K562 (cell line): ENCODE data around the gene TCEAL8. TPM values are rescaled to one million over a fixed set of nuclear protein-coding genes. Genes with fewer than 3 reads are reported as not detected.

Experiments
- ATAC-seq: fragments of 200-7000 bp; cut with Tn5 transposase; 3 replicates; pipeline ENCODE4 v1.9.1; 2020; ENCODE audit warnings: moderate library complexity
- BruUV-seq: library from RNA; stranded (reverse); fragments of 400-500 nt; replicated peaks from 2 replicates; lab custom pipeline; 2021; lab: Mats Ljungman, UMichigan
- CTCF ChIA-PET: fragments of 300-600 bp; formaldehyde crosslinking; extraction: SDS; loops from one replicate; lab custom pipeline; 2021; ENCODE audit warnings: low intra/inter-chr PET ratio; lab: Yijun Ruan, JAX
- POLR2A ChIA-PET: fragments of 300-600, 350-650 bp; sonication (Branson Sonifier 250); formaldehyde crosslinking; extraction: SDS; loops from one replicate; lab custom pipeline; 2021; ENCODE audit warnings: antibody characterized with exemption, inconsistent platforms; lab: Yijun Ruan, JAX
- DNase-seq, 4 experiments: peaks; one replicate each; pipeline versions ENCODE4 v3.0.0 to v3.0.0-alpha.2; 2011 to 2018; ENCODE audit warnings: low spot score in 3 of 4, mixed read lengths in 3 of 4; ENCODE audit errors: extremely low read depth in 1 of 4
- FAIRE-seq: peaks from 2 replicates; lab custom pipeline; 2011; peaks lifted over from hg19 to GRCh38; lab: Jason Lieb, UNC
- H2AFZ ChIP-seq: 2 replicates; pipeline ENCODE4 v1.6.0; 2011; ENCODE audit warnings: low read depth, low read length, control low read depth, inconsistent platforms
- H3K27ac ChIP-seq: fragments of 200-600 bp; 3 replicates; pipeline ENCODE4 v1.8.0; 2011; ENCODE audit warnings: low read depth, mild to moderate bottlenecking, control low read depth, inconsistent platforms, low read length, moderate library complexity, mixed read lengths; ENCODE audit errors: extremely low read depth
- H3K27me3 ChIP-seq, 2 experiments: fragments of 300-600 bp in 1 of 2; 2 replicates in 1 of 2; 3 replicates in 1 of 2; pipeline versions ENCODE4 v1.6.0 to v1.8.0; 2011; ENCODE audit warnings: inconsistent platforms in 2 of 2, low read length in 2 of 2, mild to moderate bottlenecking in 1 of 2, mixed read lengths in 1 of 2, moderate library complexity in 1 of 2; ENCODE audit not compliant: control insufficient read depth in 2 of 2, insufficient read depth in 2 of 2
- H3K36me3 ChIP-seq: fragments of 300-600 bp; 3 replicates; pipeline ENCODE4 v1.8.0; 2011; ENCODE audit warnings: mild to moderate bottlenecking, low read length, inconsistent platforms; ENCODE audit not compliant: control insufficient read depth, insufficient read depth
- H3K4me1 ChIP-seq, 2 experiments: fragments of 200-600 bp in 1 of 2; replicated peaks in 1 of 2; 2 replicates in 1 of 2; 3 replicates in 1 of 2; pipeline versions ENCODE4 v1.5.1 to v1.8.0; 2011; ENCODE audit warnings: inconsistent platforms in 2 of 2, low read length in 2 of 2, mild to moderate bottlenecking in 1 of 2, mixed read lengths in 1 of 2, moderate library complexity in 1 of 2; ENCODE audit not compliant: control insufficient read depth in 2 of 2, insufficient read depth in 2 of 2
- H3K4me2 ChIP-seq: 2 replicates; pipeline ENCODE4 v1.6.1; 2011; ENCODE audit warnings: low read length, control low read depth, inconsistent platforms, mixed read lengths; ENCODE audit not compliant: insufficient read depth
- H3K4me3 ChIP-seq: fragments of 200-600 bp; sonication (generic), shearing (Covaris generic); 2 replicates; pipeline ENCODE4 v1.5.1; 2016; ENCODE audit warnings: control low read depth, inconsistent platforms
- H3K79me2 ChIP-seq: fragments of 200-600 bp; 3 replicates; pipeline ENCODE4 v1.8.0; 2011; ENCODE audit warnings: low read length, inconsistent platforms; ENCODE audit not compliant: control insufficient read depth, insufficient read depth
- H3K9ac ChIP-seq, 2 experiments: 2 replicates each; pipeline versions ENCODE4 v1.6.0 to v1.6.1; 2011; ENCODE audit warnings: low read depth in 2 of 2, low read length in 2 of 2, control low read depth in 1 of 2, inconsistent platforms in 1 of 2, mild to moderate bottlenecking in 1 of 2, mixed read lengths in 1 of 2; ENCODE audit not compliant: insufficient read depth in 1 of 2
- H3K9me1 ChIP-seq: one replicate; pipeline ENCODE4 v1.6.0; 2011; ENCODE audit warnings: inconsistent platforms, mild to moderate bottlenecking, low read length, moderate library complexity; ENCODE audit not compliant: control insufficient read depth, insufficient read depth
- H3K9me3 ChIP-seq: replicated peaks from 2 replicates; pipeline ENCODE4 v1.5.1; 2011; ENCODE audit warnings: low read depth, low read length, inconsistent platforms; ENCODE audit not compliant: control insufficient read depth, insufficient read depth
- H4K20me1 ChIP-seq: replicated peaks from 2 replicates; pipeline ENCODE4 v1.6.1; 2011; ENCODE audit warnings: low read length, inconsistent platforms, mixed read lengths; ENCODE audit not compliant: control insufficient read depth, insufficient read depth
- BRF1 ChIP-seq: IDR thresholded peaks from 3 replicates; pipeline ENCODE4 v1.6.1; 2011; ENCODE audit warnings: borderline replicate concordance, mild to moderate bottlenecking; ENCODE audit not compliant: insufficient read length; ENCODE audit errors: extremely low read depth
- CHD1 ChIP-seq: fragments of 200-600 bp; sonication (generic); IDR thresholded peaks from one replicate; pipeline ENCODE4 v1.6.1; 2012; ENCODE audit warnings: mild to moderate bottlenecking, moderate library complexity, low read length, inconsistent platforms
- IRF2 ChIP-seq: sonication (generic); formaldehyde crosslinking; IDR thresholded peaks from 2 replicates; pipeline ENCODE4 v1.8.1; 2022; ENCODE audit warnings: mild to moderate bottlenecking, missing genetic modification reagents
- KDM5B ChIP-seq: fragments of 200-600 bp; sonication (generic); IDR thresholded peaks from 2 replicates; pipeline ENCODE4 v1.6.1; 2012; ENCODE audit warnings: low read depth, mild to moderate bottlenecking, moderate library complexity, low read length, control low read depth, inconsistent platforms; ENCODE audit not compliant: insufficient replicate concordance
- MCM7 ChIP-seq, 2 experiments: fragments of 450-650 bp; IDR thresholded peaks; 2 replicates each; pipeline ENCODE4 v1.6.1; 2016 to 2018
- NR2C1 ChIP-seq, 2 experiments: fragments of 450-650 bp; IDR thresholded peaks; 2 replicates each; pipeline ENCODE4 v1.6.1; 2017; ENCODE audit warnings: mild to moderate bottlenecking in 2 of 2, antibody characterized with exemption in 1 of 2, inconsistent platforms in 1 of 2, missing compliant biosample characterization in 1 of 2, missing genetic modification characterization in 1 of 2
- RAD21 ChIP-seq, 2 experiments: fragments of 250-450 bp in 1 of 2; fragments of 450-650 bp in 1 of 2; sonication (Bioruptor Pico) in 1 of 2; formaldehyde crosslinking in 1 of 2; IDR thresholded peaks in 1 of 2; conservative IDR thresholded peaks in 1 of 2; 2 replicates each; pipeline versions ENCODE4 v1.4.0 to v1.8.0; 2020 to 2022; ENCODE audit warnings: mild to moderate bottlenecking in 2 of 2, moderate library complexity in 1 of 2
- RFX1 ChIP-seq: fragments of 450-650 bp; IDR thresholded peaks from 2 replicates; pipeline ENCODE4 v1.6.1; 2016; ENCODE audit warnings: mild to moderate bottlenecking, moderate library complexity
- SRSF1 ChIP-seq: fragments of 200-400 bp; formaldehyde crosslinking; IDR thresholded peaks from 2 replicates; pipeline ENCODE4 v1.6.1; 2017; ENCODE audit warnings: mild to moderate bottlenecking, low read depth, low read length, moderate library complexity
- ZNF217 ChIP-seq: sonication (generic); formaldehyde crosslinking; IDR thresholded peaks from 2 replicates; pipeline ENCODE4 v1.8.0; 2022; ENCODE audit warnings: mild to moderate bottlenecking, missing genetic modification reagents
- ZNF444 ChIP-seq: fragments of 250-450 bp; sonication (Bioruptor Pico); IDR thresholded peaks from 2 replicates; pipeline ENCODE4 v1.4.0; 2020; ENCODE audit warnings: mild to moderate bottlenecking, moderate library complexity
- ZNF589 ChIP-seq: fragments of 200-800 bp; sonication (Bioruptor generic); IDR thresholded peaks from 2 replicates; pipeline ENCODE4 v1.6.1; 2016; ENCODE audit warnings: low read depth, missing genetic modification characterization, missing compliant biosample characterization
- ZNF75A ChIP-seq: fragments of 450-650 bp; formaldehyde crosslinking; IDR thresholded peaks from 2 replicates; pipeline ENCODE4 v1.4.0; 2020; ENCODE audit warnings: mild to moderate bottlenecking
- WGBS: fragments of 100-300 bp; shearing (Covaris generic); methylation state at CpG from one replicate; pipeline ENCODE4 v1.1.6; 2016; ENCODE audit warnings: low coverage, mixed read lengths; ENCODE audit not compliant: insufficient coverage; ENCODE audit errors: missing lambda C conversion rate; 5-methylcytosine and 5-hydroxymethylcytosine counted together
- in situ Hi-C: fragments of 300-500 bp; cut with MboI; formaldehyde crosslinking; loops from 4 replicates; pipeline ENCODE4 v1.15.0; 2018; ENCODE audit warnings: inconsistent platforms, mixed read lengths
- intact Hi-C: fragments of 100-400 bp; cut with micrococcal nuclease; formaldehyde crosslinking; loops from 2 replicates; pipeline ENCODE4 v1.14.2; 2022
- polyA plus RNA-seq, 8 experiments: library from polyadenylated mRNA; depleted of rRNA in 4 of 8; stranded (reverse) in 5 of 8; unstranded in 3 of 8; fragments of >200 nt; fragmentation: Nextera tagmentation in 2 of 8; fragmentation: Illumina TruSeq in 1 of 8; extraction: Ambion mirVana in 2 of 8; extraction: Trizol in 1 of 8; gene quantifications; 2 replicates each; pipeline versions ENCODE4 v1.2.1 to v1.2.3, GENCODE V29; 2011 to 2014; ENCODE audit warnings: inconsistent platforms in 1 of 8, missing spikeins in 1 of 8
- total RNA-seq, 7 experiments: library from RNA; depleted of rRNA in 6 of 7; stranded (reverse); fragments of >200 nt in 6 of 7; fragmentation: Illumina TruSeq in 2 of 7; extraction: Trizol in 2 of 7; gene quantifications; 2 replicates each; pipeline versions ENCODE4 v1.2.1 to v1.2.3, GENCODE V29; 2011 to 2021; ENCODE audit warnings: low replicate concordance in 1 of 7
- TF ChIP-seq, protein P1 (sequence below): fragments of 450-650 bp; IDR thresholded peaks from 2 replicates; pipeline ENCODE4 v1.6.1; 2018; ENCODE audit warnings: mild to moderate bottlenecking, low read depth; ENCODE audit not compliant: partially characterized antibody
- TF ChIP-seq, protein P2 (sequence below): fragments of 250-450 bp; sonication (Bioruptor Pico); IDR thresholded peaks from 2 replicates; pipeline ENCODE4 v1.8.0; 2021; ENCODE audit warnings: mild to moderate bottlenecking, moderate library complexity
- TF ChIP-seq, protein P3 (sequence below): sonication (generic); formaldehyde crosslinking; IDR thresholded peaks from 2 replicates; pipeline ENCODE4 v1.4.0; 2020; ENCODE audit warnings: mild to moderate bottlenecking, missing genetic modification reagents

Gene TCEAL8
- total and polyA plus RNA-seq, 9 of the 15 experiments (the other 6 are each of a cell fraction or from before 2014, with no cell fraction given): 49.0 to 178 (median 101) TPM

DNA sequence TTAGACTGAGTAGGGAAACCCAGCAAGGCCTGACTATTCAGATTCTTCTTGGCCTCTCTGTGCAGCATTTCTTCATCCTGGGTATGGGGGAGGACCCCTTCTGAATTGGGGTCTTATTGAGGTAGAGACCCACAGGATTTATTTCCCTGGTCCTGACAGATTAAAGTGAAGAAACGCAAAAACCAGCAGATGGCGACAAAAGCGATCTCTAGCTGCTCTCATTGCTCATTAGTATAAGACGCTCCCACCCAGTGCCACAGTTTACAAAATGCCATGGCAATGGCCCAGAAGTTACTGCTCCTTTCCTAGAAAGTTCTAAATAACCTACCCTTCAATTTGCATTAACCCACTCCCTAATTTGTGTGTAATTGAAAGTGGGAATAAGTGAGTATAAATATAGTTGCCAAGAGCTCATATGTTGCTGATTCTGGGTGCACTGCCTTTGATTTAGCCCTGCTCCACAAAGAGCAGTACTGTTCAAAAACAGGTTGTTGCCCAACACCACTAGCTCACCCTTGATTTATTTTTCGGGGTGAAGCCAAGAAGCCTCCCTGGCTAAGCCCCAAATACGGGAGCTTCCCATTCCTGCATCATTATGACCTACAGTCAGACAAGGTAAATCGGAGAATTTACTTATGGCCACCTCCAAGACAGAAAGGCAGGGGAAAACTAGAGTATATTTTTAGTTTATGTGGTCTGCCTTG, 43.8 kb downstream of the TCEAL8 start:
- Histone ChIP-seq H3K27me3 (no peaks in the 10 kb centered on the region), H3K4me2 (peak overlapping the region; percentile 18), H3K9me3 (no peaks in the 10 kb centered on the region), H3K9me1 (no peaks in the 10 kb centered on the region), H4K20me1 (no peaks in the 10 kb centered on the region), H3K36me3 (peaks cover 4% of the 10 kb centered on the region; the same call in 2 of the 3 replicates), H3K79me2 (peaks cover 14% of the 10 kb centered on the region), H3K27ac (peak overlapping the region; percentile 12; the same call in 2 of the 3 replicates), H3K9ac (peak overlapping the region in 1 of 2 experiments; percentile 22; a peak in 1 of 4 replicates), H2AFZ (peak overlapping the region; percentile 87), H3K4me1 (peaks cover 11 to 21% of the 10 kb centered on the region in 2 experiments; a peak in 4 of 5 replicates), H3K4me3 (no peak overlapping the region)
- intact Hi-C loops: loop anchor here (1.0 kb wide), 3 partner anchors 22 to 253 kb away; no protein-coding TSS in a partner anchor
- FAIRE-seq (peak; percentile 84), DNase-seq (peak in 2 of 4 experiments; percentile 39 to 81), ATAC-seq (peak; percentile 52)
- CTCF ChIA-PET: interaction anchor here (0.7 to 1.3 kb wide), 2 partner anchors 31 to 38 kb away, joined by 3 to 10 read pairs; no protein-coding TSS in a partner anchor
- POLR2A ChIA-PET: no interaction called here
- BruUV-seq: no TSS peak
- in situ Hi-C loops: no loop called here
- WGBS: 15% methylated on average over 7 of the region's 7 CpGs
- no peak for TF ChIP-seq MCM7 (IDR thresholded peaks at IDR 0.05)
- TF ChIP-seq CHD1: no peak
- TF ChIP-seq, protein P1, sequence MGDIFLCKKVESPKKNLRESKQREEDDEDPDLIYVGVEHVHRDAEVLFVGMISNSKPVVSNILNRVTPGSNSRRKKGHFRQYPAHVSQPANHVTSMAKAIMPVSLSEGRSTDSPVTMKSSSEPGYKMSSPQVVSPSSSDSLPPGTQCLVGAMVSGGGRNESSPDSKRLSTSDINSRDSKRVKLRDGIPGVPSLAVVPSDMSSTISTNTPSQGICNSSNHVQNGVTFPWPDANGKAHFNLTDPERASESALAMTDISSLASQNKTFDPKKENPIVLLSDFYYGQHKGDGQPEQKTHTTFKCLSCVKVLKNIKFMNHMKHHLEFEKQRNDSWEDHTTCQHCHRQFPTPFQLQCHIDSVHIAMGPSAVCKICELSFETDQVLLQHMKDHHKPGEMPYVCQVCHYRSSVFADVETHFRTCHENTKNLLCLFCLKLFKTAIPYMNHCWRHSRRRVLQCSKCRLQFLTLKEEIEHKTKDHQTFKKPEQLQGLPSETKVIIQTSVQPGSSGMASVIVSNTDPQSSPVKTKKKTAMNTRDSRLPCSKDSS: no peak
- no peak for TF ChIP-seq IRF2 (CRISPR knock-in tag)
- no peak for TF ChIP-seq KDM5B
- peak; percentile 71 to 86 for TF ChIP-seq RAD21 (CRISPR knock-in tag; conservative IDR thresholded peaks at IDR 0.05 in 1 of 2, IDR thresholded peaks at IDR 0.05 in 1 of 2)
- no peak for TF ChIP-seq ZNF589 (CRISPR knock-in tag)
- no peak for TF ChIP-seq NR2C1 (IDR thresholded peaks at IDR 0.05)
- no peak for TF ChIP-seq NR2C1 (tag; IDR thresholded peaks at IDR 0.05)
- TF ChIP-seq SRSF1: no peak
- no peak for TF ChIP-seq ZNF75A (CRISPR knock-in tag)
- TF ChIP-seq, protein P2, sequence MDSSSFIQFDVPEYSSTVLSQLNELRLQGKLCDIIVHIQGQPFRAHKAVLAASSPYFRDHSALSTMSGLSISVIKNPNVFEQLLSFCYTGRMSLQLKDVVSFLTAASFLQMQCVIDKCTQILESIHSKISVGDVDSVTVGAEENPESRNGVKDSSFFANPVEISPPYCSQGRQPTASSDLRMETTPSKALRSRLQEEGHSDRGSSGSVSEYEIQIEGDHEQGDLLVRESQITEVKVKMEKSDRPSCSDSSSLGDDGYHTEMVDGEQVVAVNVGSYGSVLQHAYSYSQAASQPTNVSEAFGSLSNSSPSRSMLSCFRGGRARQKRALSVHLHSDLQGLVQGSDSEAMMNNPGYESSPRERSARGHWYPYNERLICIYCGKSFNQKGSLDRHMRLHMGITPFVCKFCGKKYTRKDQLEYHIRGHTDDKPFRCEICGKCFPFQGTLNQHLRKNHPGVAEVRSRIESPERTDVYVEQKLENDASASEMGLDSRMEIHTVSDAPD (CRISPR knock-in tag): no peak
- no peak for TF ChIP-seq ZNF217 (CRISPR knock-in tag)
- TF ChIP-seq BRF1: no peak
- TF ChIP-seq RFX1: peak; percentile 42
- TF ChIP-seq, protein P3, sequence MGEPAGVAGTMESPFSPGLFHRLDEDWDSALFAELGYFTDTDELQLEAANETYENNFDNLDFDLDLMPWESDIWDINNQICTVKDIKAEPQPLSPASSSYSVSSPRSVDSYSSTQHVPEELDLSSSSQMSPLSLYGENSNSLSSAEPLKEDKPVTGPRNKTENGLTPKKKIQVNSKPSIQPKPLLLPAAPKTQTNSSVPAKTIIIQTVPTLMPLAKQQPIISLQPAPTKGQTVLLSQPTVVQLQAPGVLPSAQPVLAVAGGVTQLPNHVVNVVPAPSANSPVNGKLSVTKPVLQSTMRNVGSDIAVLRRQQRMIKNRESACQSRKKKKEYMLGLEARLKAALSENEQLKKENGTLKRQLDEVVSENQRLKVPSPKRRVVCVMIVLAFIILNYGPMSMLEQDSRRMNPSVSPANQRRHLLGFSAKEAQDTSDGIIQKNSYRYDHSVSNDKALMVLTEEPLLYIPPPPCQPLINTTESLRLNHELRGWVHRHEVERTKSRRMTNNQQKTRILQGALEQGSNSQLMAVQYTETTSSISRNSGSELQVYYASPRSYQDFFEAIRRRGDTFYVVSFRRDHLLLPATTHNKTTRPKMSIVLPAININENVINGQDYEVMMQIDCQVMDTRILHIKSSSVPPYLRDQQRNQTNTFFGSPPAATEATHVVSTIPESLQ (CRISPR knock-in tag): no peak
- TF ChIP-seq ZNF444 (CRISPR knock-in tag): no peak
